K562 treated with DMSO at 1 percent for 4 hours (cell line): ENCODE measurements around the gene CUL7. TPM values are rescaled to one million over a fixed set of nuclear protein-coding genes. Genes with fewer than 3 reads are reported as not detected.

Experiments used
- total RNA-seq: library from RNA; unstranded; fragments of 300-600 nt; gene quantifications from 2 replicates; pipeline ENCODE4 v1.2.3, GENCODE V29; 2022; ENCODE audit not compliant: insufficient read depth

Gene CUL7
- 22.7 and 29.4 TPM in 2 replicates for total RNA-seq

DNA sequence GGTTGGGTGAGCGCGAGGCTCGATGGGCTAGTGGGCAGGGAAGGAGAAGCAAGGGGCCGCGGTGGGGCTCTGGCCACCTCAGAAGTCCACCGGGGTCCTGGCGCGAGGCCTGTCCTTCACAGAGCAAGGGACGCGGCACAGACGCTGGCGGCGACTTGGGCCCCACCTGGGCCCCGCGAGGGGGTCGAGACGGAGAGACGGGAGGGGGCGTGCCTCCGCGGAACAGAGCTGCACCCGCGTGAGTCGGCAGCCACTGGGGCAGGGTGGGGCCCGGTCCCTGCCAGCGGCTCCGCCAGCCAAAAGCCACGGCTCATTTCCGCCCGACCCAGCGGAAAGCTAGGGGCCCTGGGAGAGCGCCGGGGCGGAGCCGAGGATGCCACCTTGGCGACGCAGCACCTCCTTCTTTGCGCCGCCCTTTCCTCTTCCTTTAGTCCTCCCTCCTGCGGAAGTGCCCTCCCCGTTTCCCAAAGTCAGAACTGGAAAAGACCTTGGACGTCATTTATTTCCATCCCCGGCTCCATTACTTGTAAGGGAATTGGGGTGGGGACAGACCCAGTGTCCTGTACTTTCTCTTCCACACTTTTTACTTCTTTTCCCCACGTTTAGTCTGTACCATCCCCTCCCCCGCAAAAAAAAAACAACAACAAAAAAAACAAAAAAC, at the start of gene CUL7:
Gene CUL7 (minus strand): TSS at position 307 of the 661 bp plus-strand sequence. CDS start 1,063 bp downstream, outside the sequence.

GRCh38 chr6:43075670-43076463, 22.2 kb upstream of the CUL7 start, which contains the start of gene PTK7:
Gene PTK7 (plus strand): TSS chr6:43076314. CDS start chr6:43076489, 175 bp downstream.

GRCh38 chr6:43059168-43060033, 5.8 kb upstream of the CUL7 start, which contains the start of the genes KLC4 and MRPL2:
Gene KLC4 (plus strand): TSS chr6:43059631. CDS start chr6:43061336, 1,705 bp downstream.
Gene MRPL2 (minus strand): TSS chr6:43059434. CDS start chr6:43059381, 53 bp downstream.

GRCh38 chr6:43021270-43022047, 32.2 kb downstream of the CUL7 start, which contains the start of gene RRP36:
Gene RRP36 (plus strand): TSS chr6:43021623. CDS start chr6:43021655, 32 bp downstream.

GRCh38 chr6:43013843-43014433, 39.7 kb downstream of the CUL7 start, which contains the start of the genes KLHDC3 and MEA1:
Gene KLHDC3 (plus strand): TSS chr6:43014249. CDS start chr6:43017193, 2,944 bp downstream.
Gene MEA1 (minus strand): TSS chr6:43013946. CDS start chr6:43013813, 133 bp downstream.

Other genes with a start within 250 kb of the CUL7 start
- gene RPL7L1, start 174.2 kb downstream of the CUL7 start, total RNA-seq = 98.4 and 99.4 TPM in 2 replicates
- gene PTCRA, start 137.8 kb downstream of the CUL7 start, total RNA-seq = not detected in 2 replicates
- gene CNPY3, start 124.4 kb downstream of the CUL7 start, total RNA-seq = 27.6 and 29.4 TPM in 2 replicates
- 0.99 TPM in 1 of 2 replicates, not detected in the other for gene GNMT, start 93.1 kb downstream of the CUL7 start, total RNA-seq
- 52.3 and 52.7 TPM in 2 replicates for gene PEX6, start 74.7 kb downstream of the CUL7 start, total RNA-seq
- 47.6 and 53.3 TPM in 2 replicates for gene PPP2R5D, start 69.3 kb downstream of the CUL7 start, total RNA-seq
- gene MEA1, start 39.9 kb downstream of the CUL7 start, total RNA-seq = 70.7 and 80.4 TPM in 2 replicates
- gene KLHDC3, start 39.6 kb downstream of the CUL7 start, total RNA-seq = 156 and 168 TPM in 2 replicates
- gene RRP36, start 32.2 kb downstream of the CUL7 start, total RNA-seq = 74.9 and 92.3 TPM in 2 replicates
- 126 and 131 TPM in 2 replicates for gene MRPL2, start 5.6 kb upstream of the CUL7 start, total RNA-seq
- gene KLC4, start 5.8 kb upstream of the CUL7 start, total RNA-seq = 33.5 and 36.4 TPM in 2 replicates
- gene PTK7, start 22.5 kb upstream of the CUL7 start, total RNA-seq = 10.4 and 12.0 TPM in 2 replicates
- gene SRF, start 117.4 kb upstream of the CUL7 start, total RNA-seq = 33.6 and 38.1 TPM in 2 replicates
- gene CUL9, start 128.3 kb upstream of the CUL7 start, total RNA-seq = 12.5 and 20.5 TPM in 2 replicates
- gene DNPH1, start 175.6 kb upstream of the CUL7 start, total RNA-seq = 204 and 307 TPM in 2 replicates
- gene TTBK1, start 189.6 kb upstream of the CUL7 start, total RNA-seq = not detected in 2 replicates
- not detected in 2 replicates for gene SLC22A7, start 244.4 kb upstream of the CUL7 start, total RNA-seq